ENCODE results near the gene RANBP17. TPM values are rescaled to one million over a fixed set of nuclear protein-coding genes. Genes with fewer than 3 reads are reported as not detected.

Gene RANBP17
- total and polyA plus RNA-seq, 9 of the 15 experiments (the other 6 are each of a cell fraction or from before 2014, with no cell fraction given), result not detected

DNA sequence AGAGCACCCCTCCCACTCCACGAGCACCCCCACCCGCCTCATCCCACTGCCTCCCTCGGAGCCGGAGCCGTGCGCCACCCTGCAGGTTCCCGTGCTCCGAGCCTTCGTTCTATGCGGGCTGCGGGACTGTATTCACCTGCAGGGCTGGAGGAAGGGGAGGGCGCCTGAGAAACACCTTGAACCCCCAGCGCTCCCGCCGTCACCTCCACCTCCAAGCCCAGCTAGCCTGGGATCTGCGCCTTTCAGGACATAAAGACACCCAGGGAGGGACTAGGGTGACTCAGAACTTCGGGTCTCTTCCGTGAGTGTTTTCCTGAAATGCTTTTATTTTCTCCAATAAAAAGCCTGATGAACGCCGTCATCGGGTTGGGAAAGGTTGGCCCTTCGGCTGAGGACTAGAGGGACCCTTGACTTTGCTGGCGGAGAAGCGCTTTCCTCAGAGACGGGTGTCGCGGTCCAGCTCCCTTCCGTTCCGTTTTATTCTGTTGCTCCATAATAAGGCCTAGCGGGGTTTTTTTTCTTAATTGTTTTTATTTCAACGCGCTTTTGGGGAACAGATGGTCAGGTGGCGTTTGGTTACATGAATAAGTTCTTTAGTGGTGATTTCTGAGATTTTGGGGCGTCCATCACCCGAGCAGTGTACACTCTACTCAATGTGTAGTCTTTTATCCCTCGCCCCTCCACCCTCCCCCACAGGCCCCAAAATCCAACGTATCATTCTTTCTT lies 451.8 kb downstream of the RANBP17 start:
- in situ Hi-C loops (cut with MboI), result no loop called here
- CTCF ChIA-PET (ENCODE audit: low intra/inter-chr PET ratio), result no interaction called here
- no peak overlapping the region for H3K4me2 ChIP-seq (ENCODE audit: insufficient read depth, low read length)
- H3K79me2 ChIP-seq (ENCODE audit: control insufficient read depth, insufficient read depth, low read length), result no peaks in the 10 kb centered on the region
- intact Hi-C loops (cut with micrococcal nuclease), result no loop called here
- FAIRE-seq (no peak), ATAC-seq (no peak), DNase-seq (ENCODE audit: extremely low read depth in 1 of 4, low spot score in 3 of 4) (no peak)
- H2AFZ ChIP-seq (ENCODE audit: low read depth, low read length), result no peak overlapping the region
- 8% methylated on average over 35 of the region's 37 CpGs for WGBS (ENCODE audit: insufficient coverage, low coverage, missing lambda C conversion rate)
- no peaks in the 10 kb centered on the region for H4K20me1 ChIP-seq (replicated peaks; ENCODE audit: control insufficient read depth, insufficient read depth, low read length)
- BruUV-seq (replicated peaks), result no TSS peak
- H3K4me1 ChIP-seq (replicated peaks in 1 of 2; ENCODE audit: control insufficient read depth in 2 of 2, insufficient read depth in 2 of 2, low read length in 2 of 2), result peaks cover 0 to 8% of the 10 kb centered on the region in 2 experiments; a peak in 2 of 5 replicates
- POLR2A ChIA-PET, result no interaction called here
- H3K4me3 ChIP-seq, result no peak overlapping the region
- no peak overlapping the region for H3K27ac ChIP-seq (ENCODE audit: extremely low read depth, low read depth, low read length)
- H3K9me1 ChIP-seq (ENCODE audit: control insufficient read depth, insufficient read depth, low read length), result no peaks in the 10 kb centered on the region
- no peaks in the 10 kb centered on the region for H3K9me3 ChIP-seq (replicated peaks; ENCODE audit: control insufficient read depth, insufficient read depth, low read depth, low read length)
- peaks cover 7 to 54% of the 10 kb centered on the region in 2 experiments; a peak in 3 of 5 replicates for H3K27me3 ChIP-seq (ENCODE audit: control insufficient read depth in 2 of 2, insufficient read depth in 2 of 2, low read length in 2 of 2)
- H3K9ac ChIP-seq (ENCODE audit: insufficient read depth in 1 of 2, low read depth in 2 of 2, low read length in 2 of 2), result no peak overlapping the region
- no peaks in the 10 kb centered on the region for H3K36me3 ChIP-seq (ENCODE audit: control insufficient read depth, insufficient read depth, low read length)
- no peak for TF ChIP-seq FOXJ2 (tag; IDR thresholded peaks at IDR 0.05)
- no peak for TF ChIP-seq FOS (IDR thresholded peaks at IDR 0.05; ENCODE audit: extremely low read depth, insufficient read length)
- TF ChIP-seq ILF3 (IDR thresholded peaks at IDR 0.05; ENCODE audit: borderline replicate concordance), result no peak
- no peak for TF ChIP-seq RBFOX2 (IDR thresholded peaks at IDR 0.05; ENCODE audit: low read depth, low read length)
- no peak for TF ChIP-seq ZNF274 (IDR thresholded peaks at IDR 0.05; ENCODE audit: borderline replicate concordance, low read depth, low read length)
- no peak for TF ChIP-seq ATF1 (CRISPR knock-in tag; IDR thresholded peaks at IDR 0.05)
- no peak for TF ChIP-seq ATF1 (tag; IDR thresholded peaks at IDR 0.05)
- no peak for TF ChIP-seq BRF1 (IDR thresholded peaks at IDR 0.05; ENCODE audit: borderline replicate concordance, extremely low read depth, insufficient read length)
- TF ChIP-seq, protein P1, sequence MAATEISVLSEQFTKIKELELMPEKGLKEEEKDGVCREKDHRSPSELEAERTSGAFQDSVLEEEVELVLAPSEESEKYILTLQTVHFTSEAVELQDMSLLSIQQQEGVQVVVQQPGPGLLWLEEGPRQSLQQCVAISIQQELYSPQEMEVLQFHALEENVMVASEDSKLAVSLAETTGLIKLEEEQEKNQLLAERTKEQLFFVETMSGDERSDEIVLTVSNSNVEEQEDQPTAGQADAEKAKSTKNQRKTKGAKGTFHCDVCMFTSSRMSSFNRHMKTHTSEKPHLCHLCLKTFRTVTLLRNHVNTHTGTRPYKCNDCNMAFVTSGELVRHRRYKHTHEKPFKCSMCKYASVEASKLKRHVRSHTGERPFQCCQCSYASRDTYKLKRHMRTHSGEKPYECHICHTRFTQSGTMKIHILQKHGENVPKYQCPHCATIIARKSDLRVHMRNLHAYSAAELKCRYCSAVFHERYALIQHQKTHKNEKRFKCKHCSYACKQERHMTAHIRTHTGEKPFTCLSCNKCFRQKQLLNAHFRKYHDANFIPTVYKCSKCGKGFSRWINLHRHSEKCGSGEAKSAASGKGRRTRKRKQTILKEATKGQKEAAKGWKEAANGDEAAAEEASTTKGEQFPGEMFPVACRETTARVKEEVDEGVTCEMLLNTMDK (IDR thresholded peaks at IDR 0.05; ENCODE audit: borderline replicate concordance, insufficient read depth, low read depth, low read length, poor library complexity, severe bottlenecking), result no peak

All from K562 (cell line).